Measurements from ENCODE around the gene MAPK12.

Gene MAPK12

GRCh38 chr22:50272044-50272802, 10.7 kb upstream of the MAPK12 start:
- Histone ChIP-seq H3K4me3 (ENCODE audit: low read length) (no peak overlapping the region), H3K9ac (ENCODE audit: low read depth, low read length) (no peak overlapping the region), H3K36me3 (ENCODE audit: insufficient read depth, low read length) (peaks cover 21% of the 10 kb centered on the region), H3K9me3 (ENCODE audit: insufficient read depth, low read depth, low read length) (0 out of 2 replicates have a peak, but pooled peaks cover 7% of the 10 kb centered on the region), H3K27me3 (ENCODE audit: insufficient read depth, low read length) (peaks cover 41% of the 10 kb centered on the region), H3K4me1 (ENCODE audit: insufficient read depth, low read length) (peaks cover 3% of the 10 kb centered on the region; the same call in 1 of the 2 replicates), H3K27ac (ENCODE audit: low read depth, low read length) (no peak overlapping the region)
- 21% methylated on average over 26 of the region's 26 CpGs for WGBS

- 1% methylated on average over 44 of the region's 45 CpGs for WGBS
- H3K4me3 ChIP-seq (ENCODE audit: low read length), result peak overlapping the region; percentile 20
- H3K36me3 ChIP-seq (ENCODE audit: insufficient read depth, low read length), result peaks cover 15% of the 10 kb centered on the region
- no peak overlapping the region for H3K27ac ChIP-seq (ENCODE audit: low read depth, low read length)
- peaks cover 47% of the 10 kb centered on the region for H3K27me3 ChIP-seq (ENCODE audit: insufficient read depth, low read length)
- no peak overlapping the region for H3K9ac ChIP-seq (ENCODE audit: low read depth, low read length)
- 0 out of 2 replicates have a peak, but pooled peaks cover 5% of the 10 kb centered on the region for H3K9me3 ChIP-seq (ENCODE audit: insufficient read depth, low read depth, low read length)
- H3K4me1 ChIP-seq (ENCODE audit: insufficient read depth, low read length), result peaks cover 3% of the 10 kb centered on the region; the same call in 1 of the 2 replicates
Observed at GRCh38 chr22:50271519-50271970, 10.1 kb upstream of the MAPK12 start.

GRCh38 chr22:50270666-50271394, 9.3 kb upstream of the MAPK12 start:
- Histone ChIP-seq H3K36me3 (ENCODE audit: insufficient read depth, low read length) (peaks cover 9% of the 10 kb centered on the region; the same call in 1 of the 2 replicates), H3K9ac (ENCODE audit: low read depth, low read length) (no peak overlapping the region), H3K9me3 (ENCODE audit: insufficient read depth, low read depth, low read length) (no peaks in the 10 kb centered on the region), H3K27me3 (ENCODE audit: insufficient read depth, low read length) (peaks cover 54% of the 10 kb centered on the region), H3K27ac (ENCODE audit: low read depth, low read length) (no peak overlapping the region), H3K4me1 (ENCODE audit: insufficient read depth, low read length) (peaks cover 3% of the 10 kb centered on the region; the same call in 1 of the 2 replicates), H3K4me3 (ENCODE audit: low read length) (peak overlapping the region; percentile 20)
- 3% methylated on average over 53 of the region's 53 CpGs for WGBS

- Histone ChIP-seq H3K27me3 (ENCODE audit: insufficient read depth, low read length) (peaks cover 54% of the 10 kb centered on the region), H3K36me3 (ENCODE audit: insufficient read depth, low read length) (peaks cover 3% of the 10 kb centered on the region; the same call in 1 of the 2 replicates), H3K9ac (ENCODE audit: low read depth, low read length) (no peak within 1 kb of the TSS), H3K9me3 (ENCODE audit: insufficient read depth, low read depth, low read length) (no peaks in the 10 kb centered on the region), H3K27ac (ENCODE audit: low read depth, low read length) (no peak within 1 kb of the TSS), H3K4me1 (ENCODE audit: insufficient read depth, low read length) (peaks cover 3% of the 10 kb centered on the region; the same call in 1 of the 2 replicates), H3K4me3 (ENCODE audit: low read length) (peak within 1 kb of the TSS; percentile 31)
- WGBS, result under 1% methylated on average over 92 of the region's 92 CpGs
Observed at GRCh38 chr22:50269970-50270665, 8.6 kb upstream of the MAPK12 start, which contains the start of gene MAPK11. Gene MAPK11 (minus strand): TSS chr22:50270380. CDS start chr22:50270292, 88 bp downstream.

GRCh38 chr22:50269573-50269969, 8.1 kb upstream of the MAPK12 start:
- Histone ChIP-seq H3K27ac (ENCODE audit: low read depth, low read length) (no peak overlapping the region), H3K4me1 (ENCODE audit: insufficient read depth, low read length) (peaks cover 3% of the 10 kb centered on the region; the same call in 1 of the 2 replicates), H3K4me3 (ENCODE audit: low read length) (peak overlapping the region; percentile 31; the same call in 1 of the 2 replicates), H3K9ac (ENCODE audit: low read depth, low read length) (no peak overlapping the region), H3K36me3 (ENCODE audit: insufficient read depth, low read length) (no peaks in the 10 kb centered on the region), H3K9me3 (ENCODE audit: insufficient read depth, low read depth, low read length) (no peaks in the 10 kb centered on the region), H3K27me3 (ENCODE audit: insufficient read depth, low read length) (peaks cover 58% of the 10 kb centered on the region)
- WGBS, result 17% methylated on average over 18 of the region's 18 CpGs

GRCh38 chr22:50268655-50269113, 7.2 kb upstream of the MAPK12 start:
- no peaks in the 10 kb centered on the region for H3K9me3 ChIP-seq (ENCODE audit: insufficient read depth, low read depth, low read length)
- 82% methylated on average over 9 of the region's 9 CpGs for WGBS
- no peak overlapping the region for H3K4me3 ChIP-seq (ENCODE audit: low read length)
- H3K27ac ChIP-seq (ENCODE audit: low read depth, low read length), result no peak overlapping the region
- H3K27me3 ChIP-seq (ENCODE audit: insufficient read depth, low read length), result peaks cover 64% of the 10 kb centered on the region
- no peak overlapping the region for H3K9ac ChIP-seq (ENCODE audit: low read depth, low read length)
- peaks cover 3% of the 10 kb centered on the region; the same call in 1 of the 2 replicates for H3K4me1 ChIP-seq (ENCODE audit: insufficient read depth, low read length)
- H3K36me3 ChIP-seq (ENCODE audit: insufficient read depth, low read length), result no peaks in the 10 kb centered on the region

- 0 out of 2 replicates have a peak overlapping the region, but pooled peaks have one; percentile 21 for H3K4me3 ChIP-seq (ENCODE audit: low read length)
- no peak overlapping the region for H3K27ac ChIP-seq (ENCODE audit: low read depth, low read length)
Observed at GRCh38 chr22:50267591-50268390, 6.3 kb upstream of the MAPK12 start.

GRCh38 chr22:50266994-50267393, 5.5 kb upstream of the MAPK12 start:
- Histone ChIP-seq H3K27ac (ENCODE audit: low read depth, low read length) (no peak overlapping the region), H3K4me1 (ENCODE audit: insufficient read depth, low read length) (peaks cover 3% of the 10 kb centered on the region; the same call in 1 of the 2 replicates), H3K4me3 (ENCODE audit: low read length) (no peak overlapping the region), H3K27me3 (ENCODE audit: insufficient read depth, low read length) (peaks cover 75% of the 10 kb centered on the region), H3K9ac (ENCODE audit: low read depth, low read length) (no peak overlapping the region), H3K36me3 (ENCODE audit: insufficient read depth, low read length) (no peaks in the 10 kb centered on the region), H3K9me3 (ENCODE audit: insufficient read depth, low read depth, low read length) (no peaks in the 10 kb centered on the region)
- WGBS, result 93% methylated on average over 37 of the region's 37 CpGs

More at GRCh38 chr22:50267591-50268390, 6.3 kb upstream of the MAPK12 start:
- peaks cover 3% of the 10 kb centered on the region; the same call in 1 of the 2 replicates for H3K4me1 ChIP-seq (ENCODE audit: insufficient read depth, low read length)
- H3K36me3 ChIP-seq (ENCODE audit: insufficient read depth, low read length), result no peaks in the 10 kb centered on the region
- H3K9ac ChIP-seq (ENCODE audit: low read depth, low read length), result no peak overlapping the region
- H3K27me3 ChIP-seq (ENCODE audit: insufficient read depth, low read length), result peaks cover 67% of the 10 kb centered on the region
- 76% methylated on average over 75 of the region's 75 CpGs for WGBS
- H3K9me3 ChIP-seq (ENCODE audit: insufficient read depth, low read depth, low read length), result no peaks in the 10 kb centered on the region

GRCh38 chr22:50264946-50265669, 3.6 kb upstream of the MAPK12 start:
- no peak overlapping the region for H3K9ac ChIP-seq (ENCODE audit: low read depth, low read length)
- no peak overlapping the region for H3K27ac ChIP-seq (ENCODE audit: low read depth, low read length)
- peaks cover 74% of the 10 kb centered on the region for H3K27me3 ChIP-seq (ENCODE audit: insufficient read depth, low read length)
- 88% methylated on average over 15 of the region's 15 CpGs for WGBS
- no peaks in the 10 kb centered on the region for H3K9me3 ChIP-seq (ENCODE audit: insufficient read depth, low read depth, low read length)
- no peaks in the 10 kb centered on the region for H3K36me3 ChIP-seq (ENCODE audit: insufficient read depth, low read length)
- H3K4me1 ChIP-seq (ENCODE audit: insufficient read depth, low read length), result no peaks in the 10 kb centered on the region
- H3K4me3 ChIP-seq (ENCODE audit: low read length), result no peak overlapping the region
